PFSK-1 (cell line): ENCODE results near the gene UMODL1.

ENCODE experiments used
- POLR2AphosphoS5 ChIP-seq: IDR thresholded peaks from 2 replicates; pipeline ENCODE4 v1.6.1; 2012; ENCODE audit warnings: low read depth, mild to moderate bottlenecking, control low read depth, low read length, moderate library complexity
- SIN3A ChIP-seq: IDR thresholded peaks from 2 replicates; pipeline ENCODE4 v1.6.1; 2012; ENCODE audit warnings: mild to moderate bottlenecking, low read length, moderate library complexity, borderline replicate concordance; ENCODE audit not compliant: insufficient read depth
- TF ChIP-seq, protein P1 (sequence below), 2 experiments: IDR thresholded peaks; 2 replicates each; pipeline versions ENCODE4 v1.6.1 to v1.8.0; 2011 to 2012; ENCODE audit warnings: low read depth in 2 of 2, low read length in 2 of 2, control low read depth in 1 of 2, inconsistent platforms in 1 of 2, mild to moderate bottlenecking in 1 of 2, moderate library complexity in 1 of 2; ENCODE audit not compliant: insufficient read depth in 1 of 2

DNA sequence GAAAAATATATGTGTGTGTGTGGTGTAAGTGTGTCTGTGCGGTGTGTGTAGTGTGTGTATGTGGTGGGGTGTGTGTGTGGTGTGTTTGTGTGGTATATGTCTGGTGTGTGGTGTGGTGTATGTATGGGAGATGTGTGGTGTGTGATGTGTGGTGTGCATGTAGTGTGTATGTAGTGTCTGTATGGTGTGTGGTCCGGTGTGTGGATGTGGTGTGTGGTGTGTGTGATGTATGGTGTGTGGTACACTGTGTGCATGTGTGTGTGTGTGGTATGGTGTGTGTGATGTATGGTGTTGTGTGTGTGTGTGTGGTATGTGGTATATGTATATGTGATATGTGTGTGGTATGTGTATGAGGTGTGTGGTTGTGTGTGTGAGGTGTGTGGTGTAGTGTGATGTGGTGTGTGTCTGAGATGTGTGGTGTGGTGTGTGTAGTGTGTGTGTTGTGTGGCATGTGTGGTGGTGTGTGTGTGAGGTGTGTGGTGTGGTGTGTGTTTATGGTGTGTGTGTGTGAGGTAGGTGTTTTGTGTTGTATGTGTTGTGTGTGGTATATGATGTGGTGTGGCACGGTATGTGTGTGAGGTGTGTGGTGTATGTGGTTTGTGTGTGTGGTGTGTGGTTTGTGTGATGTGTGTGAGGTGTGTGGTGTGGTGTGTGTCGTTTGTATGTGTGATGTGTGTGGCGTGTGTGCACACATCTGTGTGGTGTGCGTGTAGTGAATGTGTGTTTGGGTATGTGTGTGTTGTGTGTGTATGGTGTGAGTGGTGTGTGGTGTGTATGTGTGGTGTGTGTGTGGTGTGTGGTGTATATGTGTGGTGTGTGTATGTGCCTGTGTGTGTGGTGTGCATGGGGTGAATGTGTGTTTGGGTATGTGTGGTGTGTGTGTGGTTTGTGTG is 112.5 kb downstream of the UMODL1 start:
- TF ChIP-seq POLR2AphosphoS5 (no peak), SIN3A (no peak)
- TF ChIP-seq, protein P1, sequence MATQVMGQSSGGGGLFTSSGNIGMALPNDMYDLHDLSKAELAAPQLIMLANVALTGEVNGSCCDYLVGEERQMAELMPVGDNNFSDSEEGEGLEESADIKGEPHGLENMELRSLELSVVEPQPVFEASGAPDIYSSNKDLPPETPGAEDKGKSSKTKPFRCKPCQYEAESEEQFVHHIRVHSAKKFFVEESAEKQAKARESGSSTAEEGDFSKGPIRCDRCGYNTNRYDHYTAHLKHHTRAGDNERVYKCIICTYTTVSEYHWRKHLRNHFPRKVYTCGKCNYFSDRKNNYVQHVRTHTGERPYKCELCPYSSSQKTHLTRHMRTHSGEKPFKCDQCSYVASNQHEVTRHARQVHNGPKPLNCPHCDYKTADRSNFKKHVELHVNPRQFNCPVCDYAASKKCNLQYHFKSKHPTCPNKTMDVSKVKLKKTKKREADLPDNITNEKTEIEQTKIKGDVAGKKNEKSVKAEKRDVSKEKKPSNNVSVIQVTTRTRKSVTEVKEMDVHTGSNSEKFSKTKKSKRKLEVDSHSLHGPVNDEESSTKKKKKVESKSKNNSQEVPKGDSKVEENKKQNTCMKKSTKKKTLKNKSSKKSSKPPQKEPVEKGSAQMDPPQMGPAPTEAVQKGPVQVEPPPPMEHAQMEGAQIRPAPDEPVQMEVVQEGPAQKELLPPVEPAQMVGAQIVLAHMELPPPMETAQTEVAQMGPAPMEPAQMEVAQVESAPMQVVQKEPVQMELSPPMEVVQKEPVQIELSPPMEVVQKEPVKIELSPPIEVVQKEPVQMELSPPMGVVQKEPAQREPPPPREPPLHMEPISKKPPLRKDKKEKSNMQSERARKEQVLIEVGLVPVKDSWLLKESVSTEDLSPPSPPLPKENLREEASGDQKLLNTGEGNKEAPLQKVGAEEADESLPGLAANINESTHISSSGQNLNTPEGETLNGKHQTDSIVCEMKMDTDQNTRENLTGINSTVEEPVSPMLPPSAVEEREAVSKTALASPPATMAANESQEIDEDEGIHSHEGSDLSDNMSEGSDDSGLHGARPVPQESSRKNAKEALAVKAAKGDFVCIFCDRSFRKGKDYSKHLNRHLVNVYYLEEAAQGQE (IDR thresholded peaks at IDR 0.05; ENCODE audit: insufficient read depth in 1 of 2, low read depth in 2 of 2, low read length in 2 of 2): no peak
